ENCODE data around the gene TRIO.

Gene TRIO

GRCh38 chr5:14512574-14512973 is 369.4 kb downstream of the TRIO start:
- H4K20me1 ChIP-seq (ENCODE audit: insufficient read depth, low read length) = no peaks in the 10 kb centered on the region
- TF ChIP-seq EZH2phosphoT487 (IDR thresholded peaks at IDR 0.05; ENCODE audit: low read length) (no peak), EZH2 (optimal IDR thresholded peaks at IDR 0.05; ENCODE audit: low read depth, low read length) (no peak)
- TF ChIP-seq, protein P1, sequence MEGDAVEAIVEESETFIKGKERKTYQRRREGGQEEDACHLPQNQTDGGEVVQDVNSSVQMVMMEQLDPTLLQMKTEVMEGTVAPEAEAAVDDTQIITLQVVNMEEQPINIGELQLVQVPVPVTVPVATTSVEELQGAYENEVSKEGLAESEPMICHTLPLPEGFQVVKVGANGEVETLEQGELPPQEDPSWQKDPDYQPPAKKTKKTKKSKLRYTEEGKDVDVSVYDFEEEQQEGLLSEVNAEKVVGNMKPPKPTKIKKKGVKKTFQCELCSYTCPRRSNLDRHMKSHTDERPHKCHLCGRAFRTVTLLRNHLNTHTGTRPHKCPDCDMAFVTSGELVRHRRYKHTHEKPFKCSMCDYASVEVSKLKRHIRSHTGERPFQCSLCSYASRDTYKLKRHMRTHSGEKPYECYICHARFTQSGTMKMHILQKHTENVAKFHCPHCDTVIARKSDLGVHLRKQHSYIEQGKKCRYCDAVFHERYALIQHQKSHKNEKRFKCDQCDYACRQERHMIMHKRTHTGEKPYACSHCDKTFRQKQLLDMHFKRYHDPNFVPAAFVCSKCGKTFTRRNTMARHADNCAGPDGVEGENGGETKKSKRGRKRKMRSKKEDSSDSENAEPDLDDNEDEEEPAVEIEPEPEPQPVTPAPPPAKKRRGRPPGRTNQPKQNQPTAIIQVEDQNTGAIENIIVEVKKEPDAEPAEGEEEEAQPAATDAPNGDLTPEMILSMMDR (IDR thresholded peaks at IDR 0.05; ENCODE audit: low read length) = no peak
- H3K9ac ChIP-seq (ENCODE audit: low read length) = no peak overlapping the region
- no peaks in the 10 kb centered on the region for H3K27me3 ChIP-seq (replicated peaks; ENCODE audit: insufficient read depth, low read length)
- no peaks in the 10 kb centered on the region for H3K4me1 ChIP-seq (ENCODE audit: low read length)
- no peak overlapping the region for H3K4me3 ChIP-seq (ENCODE audit: low read length)
- no peaks in the 10 kb centered on the region for H3K36me3 ChIP-seq (replicated peaks; ENCODE audit: insufficient read depth, low read length)
- H3K9me2 ChIP-seq (replicated peaks; ENCODE audit: insufficient read depth, low read length) = no peaks in the 10 kb centered on the region
- H3F3A ChIP-seq (ENCODE audit: insufficient read depth, low read length) = no peaks in the 10 kb centered on the region
- no peak overlapping the region for H3K4me2 ChIP-seq (ENCODE audit: low read depth, low read length)
- no peaks in the 10 kb centered on the region for H3K9me3 ChIP-seq (replicated peaks; ENCODE audit: insufficient read depth, low read length)
- DNase-seq = no peak
- H3K79me2 ChIP-seq (ENCODE audit: low read length) = no peaks in the 10 kb centered on the region
- no peak overlapping the region for H2AFZ ChIP-seq (ENCODE audit: low read length)
- H3K27ac ChIP-seq (ENCODE audit: low read length) = no peak overlapping the region

- no peak overlapping the region for H3K4me3 ChIP-seq (ENCODE audit: low read length)
- H3K9me3 ChIP-seq (replicated peaks; ENCODE audit: insufficient read depth, low read length) = no peaks in the 10 kb centered on the region
- TF ChIP-seq, protein P1 (IDR thresholded peaks at IDR 0.05; ENCODE audit: low read length) = no peak
- TF ChIP-seq EZH2phosphoT487 (IDR thresholded peaks at IDR 0.05; ENCODE audit: low read length) = no peak
- no peak for TF ChIP-seq EZH2 (optimal IDR thresholded peaks at IDR 0.05; ENCODE audit: low read depth, low read length)
- no peaks in the 10 kb centered on the region for H3K36me3 ChIP-seq (replicated peaks; ENCODE audit: insufficient read depth, low read length)
- no peak overlapping the region for H3K4me2 ChIP-seq (ENCODE audit: low read depth, low read length)
- H3K27ac ChIP-seq (ENCODE audit: low read length) = no peak overlapping the region
- no peak overlapping the region for H2AFZ ChIP-seq (ENCODE audit: low read length)
- no peaks in the 10 kb centered on the region for H3K27me3 ChIP-seq (replicated peaks; ENCODE audit: insufficient read depth, low read length)
- DNase-seq = no peak
- no peaks in the 10 kb centered on the region for H4K20me1 ChIP-seq (ENCODE audit: insufficient read depth, low read length)
- no peaks in the 10 kb centered on the region for H3K4me1 ChIP-seq (ENCODE audit: low read length)
- H3K9ac ChIP-seq (ENCODE audit: low read length) = no peak overlapping the region
- H3K79me2 ChIP-seq (ENCODE audit: low read length) = no peaks in the 10 kb centered on the region
- no peaks in the 10 kb centered on the region for H3K9me2 ChIP-seq (replicated peaks; ENCODE audit: insufficient read depth, low read length)
- H3F3A ChIP-seq (ENCODE audit: insufficient read depth, low read length) = no peaks in the 10 kb centered on the region
Observed at GRCh38 chr5:14513266-14513665, 370.1 kb downstream of the TRIO start.

DNA sequence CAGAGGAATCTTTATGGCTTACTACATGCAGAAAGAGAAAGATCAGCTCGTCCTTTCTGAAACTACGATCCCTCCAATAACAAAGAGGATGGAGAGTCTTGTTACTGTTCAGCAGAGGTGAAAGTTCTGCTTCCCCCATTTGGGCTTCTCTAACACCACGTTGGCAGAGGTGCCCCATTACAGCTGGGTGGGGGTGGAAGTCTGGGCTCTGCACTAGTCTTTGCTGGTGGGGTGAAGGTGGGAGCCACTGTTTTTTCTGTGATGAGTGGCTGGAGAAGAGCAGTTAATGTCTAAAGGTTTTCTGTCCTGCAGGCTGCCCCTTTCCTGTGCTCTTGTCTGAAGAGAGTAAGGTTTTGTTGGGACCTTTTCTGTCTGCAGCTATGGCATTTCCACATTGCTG is 373.8 kb downstream of the TRIO start:
- Histone ChIP-seq H2AFZ (ENCODE audit: low read length) (no peak overlapping the region), H3K27me3 (replicated peaks; ENCODE audit: insufficient read depth, low read length) (no peaks in the 10 kb centered on the region), H3K4me1 (ENCODE audit: low read length) (no peaks in the 10 kb centered on the region), H3K36me3 (replicated peaks; ENCODE audit: insufficient read depth, low read length) (no peaks in the 10 kb centered on the region), H4K20me1 (ENCODE audit: insufficient read depth, low read length) (no peaks in the 10 kb centered on the region), H3K4me2 (ENCODE audit: low read depth, low read length) (no peak overlapping the region), H3K9ac (ENCODE audit: low read length) (no peak overlapping the region), H3K4me3 (ENCODE audit: low read length) (no peak overlapping the region), H3K79me2 (ENCODE audit: low read length) (no peaks in the 10 kb centered on the region), H3F3A (ENCODE audit: insufficient read depth, low read length) (no peaks in the 10 kb centered on the region), H3K27ac (ENCODE audit: low read length) (no peak overlapping the region), H3K9me3 (replicated peaks; ENCODE audit: insufficient read depth, low read length) (no peaks in the 10 kb centered on the region), H3K9me2 (replicated peaks; ENCODE audit: insufficient read depth, low read length) (no peaks in the 10 kb centered on the region)
- no peak for DNase-seq
- TF ChIP-seq EZH2 (optimal IDR thresholded peaks at IDR 0.05; ENCODE audit: low read depth, low read length) (no peak), EZH2phosphoT487 (IDR thresholded peaks at IDR 0.05; ENCODE audit: low read length) (no peak)
- TF ChIP-seq, protein P1 (IDR thresholded peaks at IDR 0.05; ENCODE audit: low read length) = no peak
